GM12891 (cell line): ENCODE measurements around the gene U2AF1L4.

Experiments used
- PAX5 ChIP-seq: IDR thresholded peaks from 2 replicates; pipeline ENCODE4 v1.6.1; 2011; ENCODE audit warnings: low read length, moderate library complexity, mild to moderate bottlenecking; ENCODE audit not compliant: insufficient read depth, severe bottlenecking
- POLR2A ChIP-seq: IDR thresholded peaks from 2 replicates; pipeline ENCODE4 v1.6.1; 2011; ENCODE audit warnings: low read depth, low read length, control low read depth
- POLR2AphosphoS5 ChIP-seq: IDR thresholded peaks from 2 replicates; pipeline ENCODE4 v1.6.1; 2011; ENCODE audit warnings: low read depth, low read length, control low read depth

- TF ChIP-seq POLR2A = no peak
- no peak for TF ChIP-seq POLR2AphosphoS5
- no peak for TF ChIP-seq PAX5
Measured at GRCh38 chr19:35725216-35725861, 19.9 kb downstream of the U2AF1L4 start.
